NK-92 (cell line): ENCODE data around the gene SPTBN5.

ENCODE experiments used
- DNase-seq: peaks from one replicate; lab custom pipeline; 2025; ENCODE audit not compliant: unreplicated experiment; lab: John Stamatoyannopoulos, UW

Gene SPTBN5

GRCh38 chr15:41827290-41827879 lies 66.5 kb downstream of the SPTBN5 start:
- DNase-seq: no peak

- no peak for DNase-seq
Observed at GRCh38 chr15:41825572-41826535, 68.0 kb downstream of the SPTBN5 start.

- no peak for DNase-seq
Observed at GRCh38 chr15:41825145-41825544, 68.7 kb downstream of the SPTBN5 start.

GRCh38 chr15:41824062-41824745 lies 69.6 kb downstream of the SPTBN5 start:
- no peak for DNase-seq

- no peak for DNase-seq
Observed at GRCh38 chr15:41823502-41823901, 70.4 kb downstream of the SPTBN5 start.

- DNase-seq: no peak
Observed at GRCh38 chr15:41822957-41823356, 70.9 kb downstream of the SPTBN5 start.

- DNase-seq: no peak
Observed at GRCh38 chr15:41822471-41822870, 71.4 kb downstream of the SPTBN5 start.

GRCh38 chr15:41821831-41822230 lies 72.0 kb downstream of the SPTBN5 start:
- no peak for DNase-seq

GRCh38 chr15:41820791-41821423 lies 72.9 kb downstream of the SPTBN5 start:
- DNase-seq: no peak

- no peak for DNase-seq
Observed at GRCh38 chr15:41819455-41820050, 74.3 kb downstream of the SPTBN5 start.

- DNase-seq: no peak
Observed at GRCh38 chr15:41817781-41818180, 76.1 kb downstream of the SPTBN5 start.

- DNase-seq: no peak
Observed at GRCh38 chr15:41817327-41817726, 76.5 kb downstream of the SPTBN5 start.

- DNase-seq: no peak
Observed at GRCh38 chr15:41816788-41817187, 77.1 kb downstream of the SPTBN5 start.

GRCh38 chr15:41814534-41814933 lies 79.3 kb downstream of the SPTBN5 start:
- no peak for DNase-seq

GRCh38 chr15:41813426-41813825 lies 80.4 kb downstream of the SPTBN5 start:
- DNase-seq: no peak

GRCh38 chr15:41812820-41813375 lies 81.0 kb downstream of the SPTBN5 start:
- no peak for DNase-seq

GRCh38 chr15:41811432-41812195 lies 82.2 kb downstream of the SPTBN5 start:
- DNase-seq: no peak

- DNase-seq: no peak
Observed at GRCh38 chr15:41810651-41811431, 83.0 kb downstream of the SPTBN5 start.
